Endothelial cell of umbilical vein (primary cell): ENCODE results near the gene EPHX1. TPM values are rescaled to one million over a fixed set of nuclear protein-coding genes. Genes with fewer than 3 reads are reported as not detected.

Experiments used
- BruUV-seq: library from RNA; stranded (reverse); fragments of 400-500 nt; replicated peaks from 2 replicates; lab custom pipeline; 2021; lab: Mats Ljungman, UMichigan
- CTCF ChIA-PET: fragments of 300-600, 350-600 bp; sonication (Branson Sonifier 250); formaldehyde crosslinking; loops from one replicate; lab custom pipeline; 2021; ENCODE audit warnings: antibody characterized with exemption, inconsistent platforms; lab: Charles Lee
- POLR2A ChIA-PET: fragments of 300-600, 350-600 bp; sonication (Branson Sonifier 250); formaldehyde crosslinking; loops from one replicate; lab custom pipeline; 2021; ENCODE audit warnings: antibody characterized with exemption, inconsistent platforms; lab: Charles Lee
- DNase-seq: peaks from one replicate; pipeline ENCODE4 v3.0.0-alpha.2; 2011; ENCODE audit warnings: low read depth, low spot score
- FAIRE-seq: peaks from 2 replicates; lab custom pipeline; 2011; peaks lifted over from hg19 to GRCh38; lab: Jason Lieb, UNC
- H2AFZ ChIP-seq: 2 replicates; pipeline ENCODE4 v1.6.0; 2012; ENCODE audit warnings: low read depth, low read length, control low read depth, inconsistent platforms
- H3K27ac ChIP-seq: 2 replicates; pipeline ENCODE4 v1.5.1; 2011; ENCODE audit warnings: low read depth, mild to moderate bottlenecking, control low read depth, low read length, moderate library complexity; ENCODE audit not compliant: insufficient read depth
- H3K27me3 ChIP-seq, 2 experiments: 2 replicates each; pipeline versions ENCODE4 v1.6.0 to v1.6.1; 2011; ENCODE audit warnings: low read length in 2 of 2, mixed read lengths in 1 of 2; ENCODE audit not compliant: control insufficient read depth in 2 of 2, insufficient read depth in 2 of 2
- H3K36me3 ChIP-seq, 2 experiments: 2 replicates in 1 of 2; 3 replicates in 1 of 2; pipeline ENCODE4 v1.5.1; 2011; ENCODE audit warnings: low read length in 2 of 2, mild to moderate bottlenecking in 1 of 2, moderate library complexity in 1 of 2; ENCODE audit not compliant: control insufficient read depth in 2 of 2, insufficient read depth in 2 of 2; ENCODE audit errors: extremely low read depth in 1 of 2
- H3K4me1 ChIP-seq: 3 replicates; pipeline ENCODE4 v1.5.1; 2011; ENCODE audit warnings: mild to moderate bottlenecking, low read length; ENCODE audit not compliant: control insufficient read depth, insufficient read depth; ENCODE audit errors: extremely low read depth
- H3K4me2 ChIP-seq: 2 replicates; pipeline ENCODE4 v1.6.1; 2011; ENCODE audit warnings: low read length, control low read depth, mixed read lengths; ENCODE audit not compliant: insufficient read depth
- H3K4me3 ChIP-seq, 3 experiments: fragments of 200-600 bp in 1 of 3; sonication (generic), shearing (Covaris generic) in 1 of 3; replicated peaks in 1 of 3; 2 replicates each; pipeline ENCODE4 v1.5.1; 2011 to 2016; ENCODE audit warnings: control low read depth in 3 of 3, low read length in 3 of 3, mild to moderate bottlenecking in 2 of 3, inconsistent platforms in 1 of 3, low read depth in 1 of 3, moderate library complexity in 1 of 3; ENCODE audit not compliant: insufficient read depth in 1 of 3
- H3K79me2 ChIP-seq: 2 replicates; pipeline ENCODE4 v1.6.0; 2012; ENCODE audit warnings: low read length, inconsistent platforms; ENCODE audit not compliant: control insufficient read depth, insufficient read depth
- H3K9ac ChIP-seq: replicated peaks from 2 replicates; pipeline ENCODE3; 2011; ENCODE audit warnings: low read length, control low read depth; ENCODE audit not compliant: insufficient read depth; ENCODE audit errors: extremely low read depth
- H3K9me1 ChIP-seq: replicated peaks from 3 replicates; pipeline ENCODE4 v1.6.0; 2011; ENCODE audit warnings: mild to moderate bottlenecking, low read length; ENCODE audit not compliant: control insufficient read depth, insufficient read depth; ENCODE audit errors: extremely low read depth
- H3K9me3 ChIP-seq: replicated peaks from 2 replicates; pipeline ENCODE4 v1.5.1; 2012; ENCODE audit warnings: low read length, inconsistent platforms; ENCODE audit not compliant: control insufficient read depth, insufficient read depth
- H4K20me1 ChIP-seq: replicated peaks from 2 replicates; pipeline ENCODE3; 2011; ENCODE audit warnings: mild to moderate bottlenecking, low read length; ENCODE audit not compliant: control insufficient read depth, insufficient read depth; ENCODE audit errors: extremely low read depth
- CTCF ChIP-seq, 2 donors: IDR thresholded peaks; 1 replicate in 1 of 2; 2 replicates in 1 of 2; pipeline ENCODE4 v1.5.1; 2011; ENCODE audit warnings: low read length in 2 of 2, mild to moderate bottlenecking in 2 of 2, moderate library complexity in 2 of 2, control low read depth in 1 of 2, inconsistent platforms in 1 of 2, low read depth in 1 of 2; ENCODE audit not compliant: insufficient read depth in 1 of 2; ENCODE audit errors: extremely low read depth in 1 of 2
- EZH2 ChIP-seq: IDR thresholded peaks from 2 replicates; pipeline ENCODE4 v1.6.1; 2012; ENCODE audit warnings: borderline replicate concordance, low read depth, mild to moderate bottlenecking, moderate library complexity, low read length, inconsistent platforms; ENCODE audit not compliant: severe bottlenecking
- FOS ChIP-seq: IDR thresholded peaks from 2 replicates; pipeline ENCODE4 v1.6.1; 2011; ENCODE audit warnings: mild to moderate bottlenecking, low read length, moderate library complexity, borderline replicate concordance; ENCODE audit not compliant: insufficient read depth
- GATA2 ChIP-seq: IDR thresholded peaks from 2 replicates; pipeline ENCODE4 v1.7.0; 2011; ENCODE audit warnings: low read depth, mild to moderate bottlenecking, moderate library complexity, mixed read lengths, low read length; ENCODE audit not compliant: insufficient read length, insufficient read depth
- JUN ChIP-seq: IDR thresholded peaks from 2 replicates; pipeline ENCODE4 v1.6.1; 2011; ENCODE audit warnings: borderline replicate concordance, low read depth; ENCODE audit not compliant: insufficient read length, insufficient read depth
- MAX ChIP-seq: IDR thresholded peaks from 2 replicates; pipeline ENCODE4 v1.6.1; 2011; ENCODE audit not compliant: insufficient read depth, insufficient read length
- MYC ChIP-seq: IDR thresholded peaks from one replicate; pipeline ENCODE4 v1.6.1; 2011; ENCODE audit warnings: mild to moderate bottlenecking, low read depth, low read length
- POLR2A ChIP-seq: IDR thresholded peaks from 2 replicates; pipeline ENCODE4 v1.6.1; 2012; ENCODE audit warnings: low read depth, mild to moderate bottlenecking, control low read depth, low read length
- POLR2AphosphoS5 ChIP-seq: IDR thresholded peaks from 2 replicates; pipeline ENCODE4 v1.6.1; 2012; ENCODE audit warnings: low read depth, mild to moderate bottlenecking, control low read depth, low read length, moderate library complexity; ENCODE audit not compliant: insufficient read depth
- dilution Hi-C: fragments of 300-500 bp; cut with MboI; formaldehyde crosslinking; loops from one replicate; pipeline ENCODE4 v1.15.0; 2019; ENCODE audit warnings: low sequenced_read_pairs; ENCODE audit not compliant: extremely low pct_ligation_motif_present
- intact Hi-C: fragments of 100-400 bp; cut with micrococcal nuclease; formaldehyde crosslinking; loops from one replicate; pipeline ENCODE4 v1.10.0; 2022
- polyA plus RNA-seq, 4 experiments: library from polyadenylated mRNA; depleted of rRNA in 3 of 4; stranded (reverse) in 3 of 4; unstranded in 1 of 4; fragments of >200 nt; gene quantifications; 2 replicates each; pipeline versions ENCODE4 v1.2.1 to v1.2.3, GENCODE V29; 2011 to 2012; ENCODE audit warnings: missing spikeins in 1 of 4
- total RNA-seq: library from RNA; stranded (reverse); gene quantifications from 2 replicates; pipeline ENCODE4 v1.2.3, GENCODE V29; 2021

The EPHX1 gene
- total and polyA plus RNA-seq, 2 donors (not counting 3 experiments of a cell fraction or from before 2014, with no cell fraction given) = 23.7 to 25.2 TPM

GRCh38 chr1:225853441-225853840 is 43.5 kb downstream of the EPHX1 start:
- H3K9ac ChIP-seq = no peak overlapping the region
- no peaks in the 10 kb centered on the region for H3K27me3 ChIP-seq
- no peaks in the 10 kb centered on the region for H4K20me1 ChIP-seq
- H3K9me1 ChIP-seq = no peaks in the 10 kb centered on the region
- H3K27ac ChIP-seq = no peak overlapping the region
- DNase-seq = no peak
- no peak overlapping the region for H3K4me3 ChIP-seq
- H3K4me1 ChIP-seq = no peaks in the 10 kb centered on the region
- H3K36me3 ChIP-seq = no peaks in the 10 kb centered on the region
- no peak overlapping the region for H2AFZ ChIP-seq
- H3K4me2 ChIP-seq = no peak overlapping the region
- dilution Hi-C loops = no loop called here
- POLR2A ChIA-PET = no interaction called here
- no peaks in the 10 kb centered on the region for H3K9me3 ChIP-seq
- FAIRE-seq = no peak
- H3K79me2 ChIP-seq = no peaks in the 10 kb centered on the region
- TF ChIP-seq EZH2 (no peak), JUN (no peak), POLR2AphosphoS5 (no peak), GATA2 (no peak), CTCF (IDR thresholded peaks at IDR 0.05; ENCODE audit: extremely low read depth in 1 of 2, insufficient read depth in 1 of 2, low read depth in 1 of 2, low read length in 2 of 2) (no peak), MYC (no peak), FOS (no peak), MAX (no peak), POLR2A (no peak)
- BruUV-seq = no TSS peak
- CTCF ChIA-PET = interaction anchor here (0.7 kb wide), 1 partner anchor 379 kb away, joined by 3 read pairs; no protein-coding TSS in a partner anchor
- intact Hi-C loops = no loop called here
